DMS53 treated with DMSO at 0.1 percent for 48 hours (cell line): ENCODE data around the gene GPR4.
"Not testable (repeated sequence)": the region's sequence is repeated elsewhere in the genome, so short reads cannot be mapped to it uniquely, and the experiment has no call there.

ENCODE experiments used
- DNase-seq: peaks from one replicate; lab custom pipeline; 2025; ENCODE audit not compliant: unreplicated experiment; lab: John Stamatoyannopoulos, UW

The GPR4 gene

GRCh38 chr19:45623984-45624383 is 22.0 kb upstream of the GPR4 start:
- no peak for DNase-seq

GRCh38 chr19:45621976-45622503 is 20.0 kb upstream of the GPR4 start:
- DNase-seq, result no peak

DNA sequence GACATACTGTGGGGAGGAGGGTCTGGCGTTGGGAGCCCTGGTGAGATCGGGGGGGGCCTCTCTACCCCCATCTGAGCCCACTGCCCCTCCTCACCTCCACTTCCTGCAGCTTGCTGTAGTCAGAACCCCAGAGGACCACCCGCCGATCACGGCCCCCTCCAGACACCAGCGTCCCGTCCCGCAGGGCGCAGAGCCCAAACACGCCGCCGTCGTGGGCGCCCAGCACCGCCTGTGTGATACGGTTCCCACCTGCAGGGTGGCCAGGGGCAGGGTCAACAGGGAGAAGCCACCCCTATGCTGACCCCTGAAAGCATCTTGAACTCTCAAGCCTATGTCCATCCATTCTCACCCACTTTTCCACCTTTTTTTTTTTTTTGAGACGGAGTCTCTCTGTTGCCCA is 19.4 kb upstream of the GPR4 start:
- DNase-seq, result no peak

GRCh38 chr19:45616704-45617017 is 14.6 kb upstream of the GPR4 start:
- DNase-seq, result no peak

- DNase-seq, result no peak
Observed at GRCh38 chr19:45615795-45616703, 14.0 kb upstream of the GPR4 start.

DNA sequence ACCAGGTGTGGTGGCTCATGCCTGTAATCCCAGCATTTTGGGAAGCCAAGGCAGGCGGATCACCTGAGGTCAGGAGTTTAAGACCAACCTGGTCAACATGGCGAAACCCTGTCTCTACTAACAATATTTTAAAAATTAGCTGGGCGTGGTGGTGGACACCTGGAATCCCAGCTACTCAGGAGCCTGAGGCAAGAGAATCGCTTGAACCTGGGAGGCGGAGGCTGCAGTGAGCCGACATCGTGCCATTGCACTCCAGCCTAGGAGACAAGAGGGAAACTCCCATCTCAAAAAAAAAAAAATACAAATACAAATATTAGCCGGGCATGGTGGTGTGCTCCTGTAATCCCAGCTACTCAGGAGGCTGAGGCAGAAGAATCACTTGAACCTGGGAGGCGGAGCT is 13.0 kb upstream of the GPR4 start:
- DNase-seq, result not testable (repeated sequence)

GRCh38 chr19:45613926-45614725 is 12.1 kb upstream of the GPR4 start:
- DNase-seq, result peak; percentile 17

GRCh38 chr19:45608948-45609347 is 6.9 kb upstream of the GPR4 start:
- no peak for DNase-seq

GRCh38 chr19:45607071-45608029 is 5.3 kb upstream of the GPR4 start:
- no peak for DNase-seq

- DNase-seq, result no peak
Observed at GRCh38 chr19:45601115-45601514, 897 bp downstream of the GPR4 start.

DNA sequence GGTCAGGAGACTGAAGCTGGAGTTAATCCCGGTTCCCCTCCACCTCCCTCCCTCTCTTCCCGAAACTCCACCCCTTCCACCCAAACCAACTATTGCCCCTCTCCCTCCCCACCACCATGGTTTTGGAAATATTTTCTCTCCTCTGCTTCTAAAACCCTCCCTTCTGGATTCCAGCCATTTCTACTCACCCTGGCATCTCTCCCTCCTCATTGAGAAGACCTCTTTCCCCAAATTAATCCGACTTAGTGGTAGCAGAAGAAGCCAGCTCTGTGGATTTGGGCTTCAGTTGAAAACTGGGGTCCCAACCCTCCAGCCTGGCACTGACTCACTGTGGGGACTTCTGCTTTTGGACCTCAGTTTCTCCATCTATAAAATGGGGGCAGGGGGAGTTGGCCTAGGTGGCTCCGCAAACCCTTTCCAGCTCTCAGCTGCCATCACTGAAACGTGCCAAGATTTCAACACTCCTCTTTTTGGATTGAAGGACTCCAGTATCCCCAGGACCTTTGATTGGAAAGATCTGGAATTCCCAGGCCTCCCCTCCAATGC is 1.6 kb downstream of the GPR4 start:
- DNase-seq, result no peak

GRCh38 chr19:45599286-45599685 is 2.7 kb downstream of the GPR4 start:
- no peak for DNase-seq

GRCh38 chr19:45598267-45599001 is 3.6 kb downstream of the GPR4 start:
- no peak for DNase-seq

DNA sequence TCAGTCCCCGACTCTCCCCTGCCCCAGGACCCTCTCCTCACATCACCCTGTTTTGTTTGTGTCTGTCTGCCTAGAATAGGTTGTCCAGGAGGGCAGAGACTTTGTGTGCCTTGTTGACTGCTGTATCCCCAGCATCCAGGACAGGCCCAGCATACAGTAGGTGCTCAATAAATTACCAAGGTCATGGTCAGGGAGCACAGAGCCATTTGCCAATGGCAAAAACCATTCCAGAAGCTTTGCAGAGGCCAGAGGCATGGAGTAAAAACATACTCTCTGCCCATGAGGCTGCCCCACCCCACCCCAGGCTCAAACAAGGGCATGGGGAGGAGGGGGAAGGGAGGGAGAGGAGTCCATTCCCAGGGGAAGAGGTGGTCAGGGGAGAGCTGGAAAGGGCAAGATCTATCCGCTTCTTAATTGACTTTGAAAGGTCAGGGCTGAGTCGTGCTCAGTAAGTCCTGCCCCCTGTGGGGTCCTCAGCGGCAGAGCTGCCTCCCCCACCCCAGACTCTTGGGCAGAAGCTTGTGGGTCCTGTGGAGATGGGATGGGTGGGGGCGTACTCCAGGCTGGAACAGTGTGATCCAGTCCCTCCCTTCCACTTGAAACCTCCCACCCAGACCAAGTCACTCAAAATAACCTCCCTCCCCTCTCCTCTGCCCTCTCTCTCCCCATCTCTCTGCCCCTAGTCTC is 4.4 kb downstream of the GPR4 start:
- no peak for DNase-seq

DNA sequence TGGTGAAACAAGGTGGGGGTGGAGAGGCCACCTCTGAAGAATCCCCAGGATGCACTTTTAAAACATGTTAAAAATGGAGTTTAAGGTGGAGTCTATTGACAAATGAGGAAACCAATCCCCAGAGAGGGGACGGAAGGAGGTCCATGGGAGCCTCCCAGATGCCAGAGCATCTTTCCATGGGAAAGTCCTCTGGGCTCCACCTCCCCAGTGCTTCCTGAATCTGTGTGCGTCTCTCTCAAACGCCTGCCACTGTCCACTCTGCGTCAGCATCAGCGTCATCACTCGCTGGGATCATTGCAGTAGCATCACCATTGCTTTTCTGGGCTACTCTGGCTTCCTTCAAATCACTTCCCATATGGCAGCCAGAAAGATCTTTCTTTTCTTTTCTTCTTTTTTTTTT is 6.2 kb downstream of the GPR4 start:
- no peak for DNase-seq

DNA sequence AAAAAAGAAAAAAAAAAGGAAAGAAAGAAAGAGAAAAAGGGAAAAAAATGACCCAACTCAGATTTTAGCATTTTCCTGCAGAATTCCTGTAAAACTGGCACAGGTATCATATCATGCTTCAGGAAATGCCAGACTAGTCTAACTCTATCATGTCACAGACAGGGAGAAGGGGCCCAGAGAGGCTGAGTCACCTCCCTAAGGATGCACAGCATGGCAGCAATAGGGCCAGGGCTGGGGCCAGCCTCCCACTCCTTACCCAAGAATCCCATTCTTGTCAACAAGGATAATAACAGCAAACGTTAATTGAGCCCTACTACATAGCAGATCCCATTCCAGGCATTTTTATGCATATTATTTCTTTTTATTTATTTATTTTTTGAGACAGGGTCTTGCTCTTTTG is 8.5 kb downstream of the GPR4 start:
- DNase-seq, result no peak

GRCh38 chr19:45592366-45592765 is 9.6 kb downstream of the GPR4 start:
- DNase-seq, result no peak

- DNase-seq, result no peak
Observed at GRCh38 chr19:45591638-45592005, 10.4 kb downstream of the GPR4 start.

- peak; percentile 53 for DNase-seq
Observed at GRCh38 chr19:45591004-45591637, 10.9 kb downstream of the GPR4 start.
